Measurements from ENCODE around the gene JCHAIN. TPM values are rescaled to one million over a fixed set of nuclear protein-coding genes. Genes with fewer than 3 reads are reported as not detected.
A peak's percentile ranks its signal among the peaks of the same experiment; 100 is the strongest.

JCHAIN gene
- total and polyA plus RNA-seq, 2 of the 13 experiments (the other 11 are each of a cell fraction or from before 2014, with no cell fraction given) = not detected

- no peak for TF ChIP-seq SAFB2 (CRISPR knock-in tag; IDR thresholded peaks at IDR 0.05; ENCODE audit: borderline replicate concordance, low read depth)
- TF ChIP-seq NKX3-1 (CRISPR knock-in tag; IDR thresholded peaks at IDR 0.05) = peak; percentile 69; the same call in 1 of the 2 replicates
- no peak; the same call in 1 of the 2 replicates for TF ChIP-seq SPEN (CRISPR knock-in tag; IDR thresholded peaks at IDR 0.05; ENCODE audit: low read depth)
- TF ChIP-seq ZNF3 (CRISPR knock-in tag; IDR thresholded peaks at IDR 0.05) = 0 out of 2 replicates have a peak, but pooled peaks have one; percentile 20
- TF ChIP-seq POLR2G (IDR thresholded peaks at IDR 0.05; ENCODE audit: low read depth, low read length) = peak; percentile 70
- TF ChIP-seq GABPB1 (CRISPR knock-in tag; IDR thresholded peaks at IDR 0.05) = peak; percentile 73
- no peak for TF ChIP-seq FUBP1 (CRISPR knock-in tag; IDR thresholded peaks at IDR 0.05; ENCODE audit: borderline replicate concordance)
- TF ChIP-seq ZNF678 (CRISPR knock-in tag; IDR thresholded peaks at IDR 0.05) = no peak
- TF ChIP-seq AKNA (CRISPR knock-in tag; IDR thresholded peaks at IDR 0.05; ENCODE audit: borderline replicate concordance) = no peak
- TF ChIP-seq MAZ (IDR thresholded peaks at IDR 0.05; ENCODE audit: borderline replicate concordance, low read depth, low read length) = no peak
- 0 out of 2 replicates have a peak, but pooled peaks have one; percentile 9 for TF ChIP-seq MAZ (CRISPR knock-in tag; IDR thresholded peaks at IDR 0.05; ENCODE audit: low read depth)
- no peak for TF ChIP-seq NFRKB (IDR thresholded peaks at IDR 0.05)
- TF ChIP-seq AGO2 (optimal IDR thresholded peaks at IDR 0.05; ENCODE audit: low read depth, low read length) = peak; percentile 68
- TF ChIP-seq NCOA5 (CRISPR knock-in tag; IDR thresholded peaks at IDR 0.05) = no peak
- TF ChIP-seq HNF1A (IDR thresholded peaks at IDR 0.05; ENCODE audit: low read depth) = no peak
- TF ChIP-seq HNF1A (CRISPR knock-in tag; IDR thresholded peaks at IDR 0.05; ENCODE audit: borderline replicate concordance) = no peak
- peak; percentile 65 for TF ChIP-seq ZNF563 (CRISPR knock-in tag; IDR thresholded peaks at IDR 0.05)
- no peak for TF ChIP-seq HMG20A (CRISPR knock-in tag; IDR thresholded peaks at IDR 0.05; ENCODE audit: borderline replicate concordance)
- TF ChIP-seq ZNF883 (CRISPR knock-in tag; IDR thresholded peaks at IDR 0.05; ENCODE audit: not compliant biosample characterization) = no peak
These were observed 39.1 kb upstream of the JCHAIN start (continued) for GRCh38 chr4:70705183-70706043.
